ENCODE data around the gene KTN1.

- TF ChIP-seq CTCF (IDR thresholded peaks at IDR 0.05) = no peak
- no peak for TF ChIP-seq POLR2A (IDR thresholded peaks at IDR 0.05)
Observed at GRCh38 chr14:55718551-55718950, 138.5 kb downstream of the KTN1 start.
